ENCODE results near the gene RYR3.

DNA sequence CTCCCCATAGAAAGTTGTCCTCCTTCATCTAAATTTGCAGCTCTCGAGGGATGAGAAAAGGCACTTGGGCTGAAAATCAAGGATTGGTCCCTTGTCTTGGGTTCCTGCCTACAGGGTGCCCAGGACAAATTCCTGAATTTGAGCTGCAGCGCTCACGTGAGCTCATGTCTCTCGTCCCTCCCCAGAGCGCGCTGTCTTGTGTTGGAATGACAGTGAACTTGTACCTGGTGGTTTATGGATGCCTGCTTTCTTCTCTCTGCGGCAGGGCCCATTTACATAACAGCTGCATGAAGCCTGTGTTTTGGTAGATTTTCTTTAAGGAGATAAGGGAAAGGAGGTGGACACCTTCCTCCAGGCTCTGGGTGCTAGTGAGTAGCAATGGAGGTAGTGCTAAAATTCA lies 4.3 kb downstream of the RYR3 start:
- TF ChIP-seq POLR2A (IDR thresholded peaks at IDR 0.05; ENCODE audit: low read depth, low read length) (no peak), TAF1 (IDR thresholded peaks at IDR 0.05; ENCODE audit: borderline replicate concordance, low read depth, low read length) (no peak)
